CD4-positive, alpha-beta T cell treated with Interleukin-1 beta for 1 hour (primary cell): ENCODE data around the gene DGKK.
A peak's percentile ranks its signal among the peaks of the same experiment; 100 is the strongest.

Source experiments
- DNase-seq, 2 donors: peaks; one replicate each; pipeline ENCODE4 v3.0.0-alpha.2; 2020 to 2022

DGKK gene

GRCh38 chrX:50470103-50471031 lies at the start of gene DGKK:
Gene DGKK (minus strand): TSS chrX:50470825. CDS start chrX:50470678, 147 bp downstream.
- DNase-seq, result no peak

- DNase-seq, result no peak
These were observed 44.2 kb upstream of the DGKK start for GRCh38 chrX:50514811-50515210.

GRCh38 chrX:50497114-50497513 lies 26.5 kb upstream of the DGKK start:
- DNase-seq, result no peak

GRCh38 chrX:50495616-50496015 lies 25.0 kb upstream of the DGKK start:
- no peak for DNase-seq

- no peak for DNase-seq
These were observed 22.1 kb upstream of the DGKK start for GRCh38 chrX:50492720-50493119.

- no peak for DNase-seq
These were observed 14.0 kb upstream of the DGKK start for GRCh38 chrX:50484662-50485061.

GRCh38 chrX:50483283-50483682 lies 12.7 kb upstream of the DGKK start:
- DNase-seq, result no peak

GRCh38 chrX:50475208-50475607 lies 4.6 kb upstream of the DGKK start:
- no peak for DNase-seq

GRCh38 chrX:50471390-50471789 lies 765 bp upstream of the DGKK start:
- no peak for DNase-seq

- no peak for DNase-seq
These were observed 1.4 kb downstream of the DGKK start for GRCh38 chrX:50469206-50469605.

- no peak for DNase-seq
These were observed 11.0 kb downstream of the DGKK start for GRCh38 chrX:50459615-50460014.

GRCh38 chrX:50458483-50458882 lies 12.1 kb downstream of the DGKK start:
- no peak for DNase-seq

GRCh38 chrX:50456712-50457484 lies 13.7 kb downstream of the DGKK start:
- no peak for DNase-seq

GRCh38 chrX:50452782-50453181 lies 17.8 kb downstream of the DGKK start:
- no peak for DNase-seq

GRCh38 chrX:50450324-50450723 lies 20.3 kb downstream of the DGKK start:
- no peak for DNase-seq

GRCh38 chrX:50448565-50448964 lies 22.1 kb downstream of the DGKK start:
- DNase-seq, result peak in 1 of 2 donors; percentile 9

GRCh38 chrX:50447535-50447934 lies 23.1 kb downstream of the DGKK start:
- DNase-seq, result no peak

GRCh38 chrX:50442426-50443116 lies 28.1 kb downstream of the DGKK start:
- no peak for DNase-seq

- no peak for DNase-seq
These were observed 33.8 kb downstream of the DGKK start for GRCh38 chrX:50436797-50437196.

- DNase-seq, result no peak
These were observed 37.8 kb downstream of the DGKK start for GRCh38 chrX:50432829-50433289.

- no peak for DNase-seq
These were observed 39.0 kb downstream of the DGKK start for GRCh38 chrX:50431623-50432022.

- DNase-seq, result no peak
These were observed 39.6 kb downstream of the DGKK start for GRCh38 chrX:50430917-50431575.

GRCh38 chrX:50428174-50428573 lies 42.5 kb downstream of the DGKK start:
- no peak for DNase-seq
